Fibroblast of mammary gland (primary cell): ENCODE measurements around the gene LAPTM5.

Experiments
- DNase-seq: peaks from one replicate; pipeline ENCODE4 v3.0.0-alpha.2; 2010; ENCODE audit warnings: low read depth
- H3K4me3 ChIP-seq: 2 replicates; pipeline ENCODE4 v1.5.1; 2011; ENCODE audit warnings: low read depth, mild to moderate bottlenecking, low read length, moderate library complexity; ENCODE audit not compliant: control insufficient read depth
- TF ChIP-seq, protein P1 (sequence below): conservative IDR thresholded peaks from 2 replicates; pipeline ENCODE4 v1.5.1; 2011; ENCODE audit warnings: low read depth, low read length, inconsistent platforms; ENCODE audit not compliant: control insufficient read depth, insufficient read depth

Gene LAPTM5

GRCh38 chr1:30693822-30694221, 63.8 kb downstream of the LAPTM5 start:
- TF ChIP-seq, protein P1, sequence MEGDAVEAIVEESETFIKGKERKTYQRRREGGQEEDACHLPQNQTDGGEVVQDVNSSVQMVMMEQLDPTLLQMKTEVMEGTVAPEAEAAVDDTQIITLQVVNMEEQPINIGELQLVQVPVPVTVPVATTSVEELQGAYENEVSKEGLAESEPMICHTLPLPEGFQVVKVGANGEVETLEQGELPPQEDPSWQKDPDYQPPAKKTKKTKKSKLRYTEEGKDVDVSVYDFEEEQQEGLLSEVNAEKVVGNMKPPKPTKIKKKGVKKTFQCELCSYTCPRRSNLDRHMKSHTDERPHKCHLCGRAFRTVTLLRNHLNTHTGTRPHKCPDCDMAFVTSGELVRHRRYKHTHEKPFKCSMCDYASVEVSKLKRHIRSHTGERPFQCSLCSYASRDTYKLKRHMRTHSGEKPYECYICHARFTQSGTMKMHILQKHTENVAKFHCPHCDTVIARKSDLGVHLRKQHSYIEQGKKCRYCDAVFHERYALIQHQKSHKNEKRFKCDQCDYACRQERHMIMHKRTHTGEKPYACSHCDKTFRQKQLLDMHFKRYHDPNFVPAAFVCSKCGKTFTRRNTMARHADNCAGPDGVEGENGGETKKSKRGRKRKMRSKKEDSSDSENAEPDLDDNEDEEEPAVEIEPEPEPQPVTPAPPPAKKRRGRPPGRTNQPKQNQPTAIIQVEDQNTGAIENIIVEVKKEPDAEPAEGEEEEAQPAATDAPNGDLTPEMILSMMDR: no peak
- DNase-seq: no peak

GRCh38 chr1:30693366-30693765, 64.2 kb downstream of the LAPTM5 start:
- no peak overlapping the region for H3K4me3 ChIP-seq
- no peak for DNase-seq

More at GRCh38 chr1:30693822-30694221, 63.8 kb downstream of the LAPTM5 start:
- H3K4me3 ChIP-seq: no peak overlapping the region

DNA sequence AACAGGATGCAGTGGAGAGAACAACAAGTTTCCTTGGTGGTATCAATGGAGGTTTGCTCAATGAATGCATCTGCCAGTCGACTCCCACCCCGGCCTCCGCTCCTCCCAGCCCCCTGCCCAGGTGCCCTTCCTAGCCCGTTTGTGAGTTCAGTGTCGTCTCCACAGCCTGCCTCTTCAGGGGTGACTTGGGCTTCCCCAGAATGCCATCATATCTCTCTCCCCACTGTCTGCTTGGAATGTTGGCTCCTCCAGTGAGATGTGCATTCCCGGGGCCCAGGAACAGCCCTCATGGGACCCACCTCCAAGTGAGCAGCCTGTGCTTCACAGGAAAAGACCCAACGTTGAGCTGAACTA, 64.6 kb downstream of the LAPTM5 start:
- no peak overlapping the region for H3K4me3 ChIP-seq
- no peak for DNase-seq
- TF ChIP-seq, protein P1: no peak

More at GRCh38 chr1:30693366-30693765, 64.2 kb downstream of the LAPTM5 start:
- TF ChIP-seq, protein P1: no peak

DNA sequence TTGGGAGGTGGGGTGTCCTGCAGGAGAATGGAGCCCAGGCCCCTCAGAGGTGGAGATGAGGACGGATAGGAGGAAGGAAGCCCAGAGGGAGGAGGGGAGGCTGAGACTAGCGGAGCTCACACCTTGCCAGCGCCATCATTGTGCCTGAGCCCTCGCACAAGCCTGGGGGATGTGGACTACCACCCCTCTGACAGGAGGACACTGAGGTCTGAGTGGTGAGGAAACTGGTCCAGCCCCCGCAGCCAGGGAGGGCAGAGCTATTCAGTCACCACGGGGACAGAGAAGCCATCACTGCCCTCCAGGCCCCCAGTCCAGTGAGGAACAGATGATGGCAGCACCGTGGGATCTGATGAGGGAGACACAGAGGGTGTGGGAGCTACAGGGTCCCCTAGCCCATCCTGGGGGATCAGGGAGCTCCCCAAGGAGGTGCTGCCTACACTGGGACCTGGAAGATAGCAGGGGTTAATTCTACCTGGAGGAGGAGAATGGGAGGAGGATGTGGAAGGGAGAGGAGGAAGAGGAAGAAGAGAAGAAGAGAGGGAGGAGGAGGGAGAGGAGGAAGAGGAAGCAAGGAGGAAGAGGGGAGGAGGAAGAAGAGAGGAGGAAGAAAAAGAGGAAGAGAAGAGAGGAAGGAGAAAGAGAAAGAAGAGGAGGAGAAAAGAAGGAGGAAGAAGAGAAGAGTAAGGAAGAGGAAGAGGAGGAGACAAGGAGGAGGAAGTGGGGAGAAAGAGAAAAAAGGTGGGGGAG, 65.2 kb downstream of the LAPTM5 start:
- no peak for DNase-seq
- TF ChIP-seq, protein P1: no peak

GRCh38 chr1:30691480-30691879, 66.1 kb downstream of the LAPTM5 start:
- TF ChIP-seq, protein P1: no peak
- no peak overlapping the region for H3K4me3 ChIP-seq
- no peak for DNase-seq

More for the DNA sequence above, 65.2 kb downstream of the LAPTM5 start:
- H3K4me3 ChIP-seq: no peak overlapping the region

GRCh38 chr1:30689901-30690645, 67.5 kb downstream of the LAPTM5 start:
- TF ChIP-seq, protein P1: no peak
- DNase-seq: no peak

More at GRCh38 chr1:30689901-30690645, 67.5 kb downstream of the LAPTM5 start:
- no peak overlapping the region for H3K4me3 ChIP-seq
